ENCODE results near the gene DNAH2. TPM values are rescaled to one million over a fixed set of nuclear protein-coding genes. Genes with fewer than 3 reads are reported as not detected.

DNAH2 gene
- total and polyA plus RNA-seq, 2 of the 13 experiments (the other 11 are each of a cell fraction or from before 2014, with no cell fraction given) = not detected

GRCh38 chr17:7820231-7820630 lies 102.7 kb downstream of the DNAH2 start:
- intact Hi-C loops (cut with micrococcal nuclease; ENCODE audit: unreplicated experiment) = loop anchor here (5.0 kb wide), 1 partner anchor 78 kb away; no protein-coding TSS in a partner anchor
- H3K79me2 ChIP-seq (ENCODE audit: insufficient read depth, low read length) = no peaks in the 10 kb centered on the region
- ATAC-seq (no peak), DNase-seq (ENCODE audit: low spot score) (no peak), FAIRE-seq (no peak)
- no peak overlapping the region for H2AFZ ChIP-seq (ENCODE audit: low read length)
- BruUV-seq (replicated peaks) = no TSS peak
- H3K27ac ChIP-seq (ENCODE audit: extremely low read length, insufficient read depth, low read length) = no peak overlapping the region
- H3K4me1 ChIP-seq (ENCODE audit: insufficient read depth, low read length) = no peaks in the 10 kb centered on the region
- WGBS (ENCODE audit: low lambda C conversion rate) = 9% methylated on average over 5 of the region's 5 CpGs
- in situ Hi-C loops (cut with HindIII; ENCODE audit: extremely low pct_ligation_motif_present, low pct_unique_long_range_greater_than_20kb) = loop anchor here (5.0 kb wide), 1 partner anchor 77 kb away; no protein-coding TSS in a partner anchor
- no peaks in the 10 kb centered on the region for H3K36me3 ChIP-seq (replicated peaks in 1 of 2; ENCODE audit: control insufficient read depth in 1 of 2, insufficient read depth in 2 of 2, low read length in 2 of 2)
- no peak overlapping the region for H3K4me2 ChIP-seq (ENCODE audit: low read depth, low read length)
- no peak overlapping the region for H3K4me3 ChIP-seq (replicated peaks in 1 of 3; ENCODE audit: insufficient read depth in 1 of 3, low read depth in 2 of 3, low read length in 3 of 3)
- H3K9me3 ChIP-seq (ENCODE audit: low read length) = no peaks in the 10 kb centered on the region
- peaks cover 1 to 49% of the 10 kb centered on the region in 2 experiments; a peak in 4 of 5 replicates for H3K27me3 ChIP-seq (ENCODE audit: control insufficient read depth in 1 of 2, insufficient read depth in 2 of 2, low read length in 2 of 2)
- no peak for TF ChIP-seq BCL6 (CRISPR knock-in tag; IDR thresholded peaks at IDR 0.05)
- no peak for TF ChIP-seq ZNF10 (CRISPR knock-in tag; IDR thresholded peaks at IDR 0.05; ENCODE audit: borderline replicate concordance, low read depth)
- no peak for TF ChIP-seq MXI1 (IDR thresholded peaks at IDR 0.05; ENCODE audit: borderline replicate concordance, low read depth, low read length)
- TF ChIP-seq ZNF407 (CRISPR knock-in tag; IDR thresholded peaks at IDR 0.05; ENCODE audit: not compliant biosample characterization) = no peak
- H3K9ac ChIP-seq (ENCODE audit: insufficient read depth, low read depth, low read length) = no peak overlapping the region
- ChIA-PET POLR2A (no interaction called here), CTCF (ENCODE audit: low intra/inter-chr PET ratio, low total read pairs) (no interaction called here)
- H4K20me1 ChIP-seq (ENCODE audit: insufficient read depth, low read length) = no peaks in the 10 kb centered on the region
